Measurements from ENCODE around the gene EDC3.
"Not testable (repeated sequence)": the region's sequence is repeated elsewhere in the genome, so short reads cannot be mapped to it uniquely, and the experiment has no call there.

Gene EDC3

GRCh38 chr15:74695597-74696397, at the start of gene EDC3:
TSS of gene EDC3 (minus strand) at chr15:74696024. CDS start at chr15:74675124, 20,900 bp downstream.
- no peak for TF ChIP-seq EZH2phosphoT487 (IDR thresholded peaks at IDR 0.05; ENCODE audit: low read depth)
- no peak for TF ChIP-seq CTCF (IDR thresholded peaks at IDR 0.05; ENCODE audit: low read depth, low read length)
- Histone ChIP-seq H3K4me2 (ENCODE audit: low read length) (peak within 1 kb of the TSS; percentile 99), H3K27me3 (ENCODE audit: low read depth, low read length) (no peaks in the 10 kb centered on the region), H3K36me3 (replicated peaks; ENCODE audit: low read depth, low read length) (no peaks in the 10 kb centered on the region), H2AFZ (ENCODE audit: low read depth, low read length) (peak within 1 kb of the TSS; percentile 97), H4K20me1 (ENCODE audit: insufficient read depth, low read length) (no peaks in the 10 kb centered on the region), H3K27ac (ENCODE audit: low read length) (peak within 1 kb of the TSS; percentile 46), H3K4me1 (ENCODE audit: low read length) (peaks cover 16% of the 10 kb centered on the region), H3K9me3 (ENCODE audit: insufficient read depth, low read length) (no peaks in the 10 kb centered on the region), H3K9ac (ENCODE audit: low read length) (peak within 1 kb of the TSS; percentile 97), H3K4me3 (ENCODE audit: low read length) (peak within 1 kb of the TSS; percentile 95), H3K79me2 (ENCODE audit: low read length) (peaks cover 56% of the 10 kb centered on the region)

- no peak overlapping the region for H3K27ac ChIP-seq (ENCODE audit: low read length)
- no peaks in the 10 kb centered on the region for H3K36me3 ChIP-seq (replicated peaks; ENCODE audit: low read depth, low read length)
- no peak overlapping the region for H3K9ac ChIP-seq (ENCODE audit: low read length)
- no peaks in the 10 kb centered on the region; the same call in 1 of the 2 replicates for H3K9me3 ChIP-seq (ENCODE audit: insufficient read depth, low read length)
- no peak overlapping the region for H3K4me2 ChIP-seq (ENCODE audit: low read length)
- H3K4me1 ChIP-seq (ENCODE audit: low read length): no peaks in the 10 kb centered on the region
- H2AFZ ChIP-seq (ENCODE audit: low read depth, low read length): no peak overlapping the region
- H4K20me1 ChIP-seq (ENCODE audit: insufficient read depth, low read length): no peaks in the 10 kb centered on the region
- 0 out of 2 replicates have a peak, but pooled peaks cover 3% of the 10 kb centered on the region for H3K27me3 ChIP-seq (ENCODE audit: low read depth, low read length)
- H3K4me3 ChIP-seq (ENCODE audit: low read length): no peak overlapping the region
- H3K79me2 ChIP-seq (ENCODE audit: low read length): no peaks in the 10 kb centered on the region
- TF ChIP-seq CTCF (IDR thresholded peaks at IDR 0.05; ENCODE audit: low read depth, low read length) (no peak), EZH2phosphoT487 (IDR thresholded peaks at IDR 0.05; ENCODE audit: low read depth) (no peak)
These were observed 46.6 kb upstream of the EDC3 start for GRCh38 chr15:74742422-74742821.

- not testable (repeated sequence) for H3K4me3 ChIP-seq (ENCODE audit: low read length); H3K79me2 ChIP-seq (ENCODE audit: low read length); H3K4me2 ChIP-seq (ENCODE audit: low read length); H3K27ac ChIP-seq (ENCODE audit: low read length); H3K9ac ChIP-seq (ENCODE audit: low read length); H3K36me3 ChIP-seq (replicated peaks; ENCODE audit: low read depth, low read length); H4K20me1 ChIP-seq (ENCODE audit: insufficient read depth, low read length); H3K4me1 ChIP-seq (ENCODE audit: low read length); H2AFZ ChIP-seq (ENCODE audit: low read depth, low read length); H3K9me3 ChIP-seq (ENCODE audit: insufficient read depth, low read length)
- H3K27me3 ChIP-seq (ENCODE audit: low read depth, low read length): peaks cover 16% of the 10 kb centered on the region; the same call in 1 of the 2 replicates
These were observed 42.4 kb upstream of the EDC3 start for GRCh38 chr15:74738239-74738638.

- no peak overlapping the region for H3K27ac ChIP-seq (ENCODE audit: low read length)
- H3K27me3 ChIP-seq (ENCODE audit: low read depth, low read length): peaks cover 29% of the 10 kb centered on the region
- no peak for TF ChIP-seq EZH2phosphoT487 (IDR thresholded peaks at IDR 0.05; ENCODE audit: low read depth)
- no peak for TF ChIP-seq CTCF (IDR thresholded peaks at IDR 0.05; ENCODE audit: low read depth, low read length)
These were observed 39.5 kb upstream of the EDC3 start for GRCh38 chr15:74735305-74735704.

More at GRCh38 chr15:74735305-74735704, 39.5 kb upstream of the EDC3 start:
- Histone ChIP-seq H3K4me3 (ENCODE audit: low read length) (no peak overlapping the region), H4K20me1 (ENCODE audit: insufficient read depth, low read length) (no peaks in the 10 kb centered on the region), H3K9ac (ENCODE audit: low read length) (no peak overlapping the region), H3K36me3 (replicated peaks; ENCODE audit: low read depth, low read length) (no peaks in the 10 kb centered on the region), H3K4me2 (ENCODE audit: low read length) (no peak overlapping the region), H3K79me2 (ENCODE audit: low read length) (no peaks in the 10 kb centered on the region), H2AFZ (ENCODE audit: low read depth, low read length) (no peak overlapping the region), H3K9me3 (ENCODE audit: insufficient read depth, low read length) (no peaks in the 10 kb centered on the region), H3K4me1 (ENCODE audit: low read length) (no peaks in the 10 kb centered on the region)

Data from OCI-LY3 (cell line).